GM19438 (cell line): ENCODE data around the gene SARM1.

Source experiments
- ATAC-seq: cut with Tn5 transposase; IDR thresholded peaks from one replicate; pipeline ENCODE4 v1.9.1; 2021; ENCODE audit warnings: low read depth; ENCODE audit not compliant: unreplicated experiment

Gene SARM1

DNA sequence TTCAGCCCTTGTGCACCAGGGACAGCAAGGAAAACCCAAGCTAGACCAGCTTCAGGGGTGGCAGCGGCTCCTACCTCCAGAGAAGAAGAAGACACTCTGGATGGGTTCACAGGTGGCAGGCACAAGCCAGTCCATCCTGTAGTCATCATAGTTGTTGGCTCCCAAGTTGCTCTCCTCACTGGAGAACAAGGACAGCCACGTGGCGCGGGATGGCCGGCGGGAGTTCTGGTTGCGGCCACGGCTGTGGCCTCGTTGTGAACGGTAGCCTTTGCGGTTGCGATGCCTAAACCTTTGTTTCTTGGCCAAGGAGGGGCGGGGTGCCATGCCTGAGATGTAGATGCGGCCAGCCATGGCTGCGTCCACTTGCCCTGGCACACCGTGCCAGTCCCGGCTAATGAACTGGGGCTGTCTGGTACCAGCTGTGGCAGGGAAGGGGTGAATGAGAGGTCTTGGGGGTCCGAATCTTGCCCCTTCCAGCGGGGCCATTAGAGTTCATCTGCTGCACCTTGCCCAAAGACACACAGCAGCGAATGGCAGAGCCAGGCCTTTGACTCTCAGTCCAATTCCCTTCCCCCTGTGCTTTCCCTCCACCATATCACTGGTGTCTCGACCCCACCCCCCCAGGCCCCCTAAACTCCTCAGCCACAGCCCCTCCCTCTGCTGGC lies 3.7 kb upstream of the SARM1 start:
- no peak for ATAC-seq

DNA sequence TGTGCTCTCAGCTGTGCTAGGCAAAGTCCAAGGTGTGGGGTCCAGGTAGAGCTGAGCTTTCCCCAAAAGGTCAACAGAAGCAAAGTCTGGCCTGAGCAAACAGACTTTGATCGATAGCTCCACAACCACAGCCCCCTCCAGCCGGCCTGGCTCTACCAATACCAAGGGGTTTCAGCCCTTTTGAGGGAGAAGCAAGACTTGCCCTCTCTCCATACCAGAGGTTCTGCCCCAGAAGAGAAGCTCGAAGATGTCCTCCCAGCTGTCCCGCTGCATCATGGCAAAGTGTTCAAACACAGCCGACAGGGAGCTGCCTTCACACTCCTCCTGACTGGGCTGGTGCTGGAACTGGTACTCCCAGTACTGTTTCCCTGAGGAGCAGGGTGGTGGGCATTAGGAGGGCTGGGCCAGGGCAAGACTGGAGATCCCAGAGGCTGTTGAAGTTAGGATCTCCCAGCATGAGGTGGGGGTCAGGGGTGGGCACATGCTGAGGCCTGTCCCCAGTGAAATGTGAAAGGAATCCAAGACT lies 3.1 kb upstream of the SARM1 start:
- ATAC-seq = no peak

DNA sequence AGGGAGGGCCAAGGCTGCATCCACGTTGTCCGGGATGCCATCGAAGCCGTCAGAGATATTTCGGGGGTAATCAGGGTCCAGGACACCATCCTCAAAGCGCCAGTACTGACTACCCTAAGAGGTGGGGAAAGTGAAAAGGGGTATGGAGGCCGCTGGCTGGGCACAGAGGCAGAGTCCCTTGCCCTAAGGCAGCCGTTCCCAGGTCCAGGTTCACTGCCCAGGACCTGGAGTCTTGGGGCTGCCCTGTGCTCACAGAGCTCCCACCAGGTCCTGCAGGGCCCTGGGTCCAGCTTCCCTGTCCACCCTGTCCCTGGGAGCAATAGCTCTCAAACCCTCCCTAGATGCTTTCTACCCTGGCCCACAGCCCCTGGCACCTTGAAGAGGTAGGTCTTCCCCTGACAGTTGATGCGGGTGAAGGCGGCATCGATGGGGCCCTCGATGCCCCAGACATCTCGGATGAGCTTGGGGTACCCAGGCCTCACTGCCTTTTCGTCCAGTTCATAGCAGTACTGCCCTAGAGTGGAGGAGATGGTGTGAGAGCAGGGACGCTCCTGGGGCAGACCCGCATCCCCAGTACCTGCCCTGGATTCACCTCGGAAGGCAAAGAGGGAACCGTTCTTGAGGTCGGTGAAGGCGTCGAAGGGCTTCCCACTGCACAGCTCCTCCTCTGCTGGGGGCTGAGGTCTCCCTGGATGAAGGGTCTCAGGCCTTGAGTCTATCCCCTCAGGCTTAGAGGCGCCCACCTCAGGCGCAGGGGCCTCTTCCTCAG lies 2.4 kb upstream of the SARM1 start:
- ATAC-seq = no peak

DNA sequence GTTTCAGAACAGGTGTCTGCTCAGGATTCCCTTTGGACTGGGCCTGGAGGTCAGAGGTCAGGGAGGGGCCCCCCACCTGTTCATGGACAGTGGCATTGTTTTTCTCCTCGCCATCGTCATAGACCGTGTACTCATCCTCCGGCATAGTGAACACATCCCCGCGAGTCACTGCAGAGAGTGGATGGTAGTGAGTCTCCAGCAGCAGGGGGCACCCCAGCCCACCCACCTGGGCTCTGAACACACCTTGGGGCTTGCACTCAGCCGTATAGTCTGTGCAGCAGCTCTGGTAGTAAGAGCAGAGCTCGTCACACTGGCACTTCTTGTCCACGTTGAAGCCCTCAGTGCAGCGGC lies 1.8 kb upstream of the SARM1 start:
- no peak for ATAC-seq

DNA sequence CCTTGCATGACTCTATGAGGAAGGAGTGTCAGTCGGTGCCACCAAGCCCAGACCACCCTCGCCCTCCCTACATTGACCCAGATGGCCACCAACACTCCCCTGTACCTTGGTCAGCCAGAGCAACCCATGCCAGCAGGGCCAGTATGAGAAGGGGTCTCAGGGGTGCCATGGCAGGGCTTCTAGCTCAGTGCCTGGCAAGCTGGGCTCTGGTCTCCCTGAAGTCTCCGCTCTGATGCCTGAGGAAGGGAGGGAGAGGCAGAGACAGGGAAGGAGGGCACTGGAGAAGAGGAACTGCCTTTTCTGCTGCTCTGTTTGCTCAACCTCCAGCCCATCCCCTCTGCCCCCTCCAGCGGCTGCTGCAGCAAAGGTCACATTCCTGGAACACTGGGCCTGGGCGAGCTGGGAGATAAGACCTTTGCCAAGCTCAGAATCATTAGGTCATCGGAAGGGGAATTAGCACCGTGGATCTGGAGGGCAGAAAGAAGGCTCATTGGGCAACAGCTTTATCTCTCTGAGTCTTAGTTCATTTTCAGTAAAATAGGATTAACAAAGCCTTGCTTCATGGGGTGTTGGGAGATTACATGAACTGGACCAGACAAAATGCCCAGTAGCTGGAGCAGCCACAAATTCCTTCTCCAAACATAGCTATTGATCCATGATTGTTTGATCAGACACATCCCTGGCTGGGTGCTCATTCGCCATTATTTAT lies 1.3 kb upstream of the SARM1 start, which contains the start of gene VTN:
Gene VTN, minus strand, starts transcription at position 273 of the 709 bp plus-strand sequence. Its CDS starts 104 bp downstream, at position 169.
- ATAC-seq = no peak

DNA sequence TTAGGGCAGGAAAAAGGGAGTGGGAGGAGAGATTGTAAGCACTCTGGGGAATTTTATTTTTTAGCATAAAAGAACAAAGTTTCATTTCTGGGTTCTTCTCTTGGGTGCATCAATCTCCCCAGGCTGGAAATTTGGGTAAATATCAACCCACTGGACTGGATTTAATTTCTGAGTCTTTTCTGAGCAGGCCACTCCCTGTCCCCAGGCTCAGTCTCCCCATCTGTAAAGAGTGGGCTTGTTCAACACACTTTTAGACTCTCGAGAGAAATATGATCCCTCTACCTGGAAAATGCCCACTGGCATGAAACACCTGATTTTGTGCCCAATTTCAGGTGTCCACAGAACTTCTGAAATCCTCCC lies 770 bp upstream of the SARM1 start:
- no peak for ATAC-seq

DNA sequence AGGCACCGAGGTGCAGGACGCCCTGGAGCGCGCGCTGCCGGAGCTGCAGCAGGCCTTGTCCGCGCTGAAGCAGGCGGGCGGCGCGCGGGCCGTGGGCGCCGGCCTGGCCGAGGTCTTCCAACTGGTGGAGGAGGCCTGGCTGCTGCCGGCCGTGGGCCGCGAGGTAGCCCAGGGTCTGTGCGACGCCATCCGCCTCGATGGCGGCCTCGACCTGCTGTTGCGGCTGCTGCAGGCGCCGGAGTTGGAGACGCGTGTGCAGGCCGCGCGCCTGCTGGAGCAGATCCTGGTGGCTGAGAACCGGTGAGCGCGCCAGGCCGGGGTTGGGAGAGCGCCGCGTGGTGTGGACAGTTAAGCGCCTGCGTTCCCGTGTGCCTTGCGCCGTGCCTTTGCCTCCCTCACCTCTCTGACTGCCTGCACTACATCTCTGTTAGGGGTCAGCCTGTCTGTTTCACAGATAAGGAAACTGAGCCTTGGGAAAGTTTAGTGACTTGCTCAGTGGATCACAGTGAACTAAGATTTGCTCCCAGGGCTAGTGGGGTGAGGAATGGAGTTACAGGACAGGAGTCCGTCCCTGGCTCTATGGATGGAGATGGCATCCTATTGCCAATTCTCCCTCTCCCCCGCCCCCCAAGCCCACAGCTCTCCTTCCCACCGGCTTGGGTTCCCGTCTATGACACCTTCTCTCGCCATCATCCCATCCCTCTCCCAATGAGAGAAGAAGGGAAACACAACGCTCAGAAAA lies 880 bp downstream of the SARM1 start:
- ATAC-seq = peak; percentile 23

DNA sequence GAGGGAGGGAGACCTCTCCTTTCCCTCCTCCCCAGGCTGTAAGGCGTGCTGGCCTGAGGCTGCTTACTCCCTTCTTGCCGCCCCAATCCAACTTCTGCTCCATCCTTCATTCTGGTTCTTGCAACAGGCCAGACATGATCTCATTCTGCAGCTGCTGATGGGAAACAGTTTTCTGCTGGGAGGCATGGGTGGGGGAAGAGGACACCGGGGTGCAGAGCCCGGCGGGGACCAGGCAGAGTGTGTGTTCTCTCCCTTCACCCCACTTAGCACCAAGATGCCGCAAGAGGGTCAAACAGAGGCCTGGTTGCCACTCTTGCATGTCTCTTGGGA lies 1.4 kb downstream of the SARM1 start:
- ATAC-seq = no peak

DNA sequence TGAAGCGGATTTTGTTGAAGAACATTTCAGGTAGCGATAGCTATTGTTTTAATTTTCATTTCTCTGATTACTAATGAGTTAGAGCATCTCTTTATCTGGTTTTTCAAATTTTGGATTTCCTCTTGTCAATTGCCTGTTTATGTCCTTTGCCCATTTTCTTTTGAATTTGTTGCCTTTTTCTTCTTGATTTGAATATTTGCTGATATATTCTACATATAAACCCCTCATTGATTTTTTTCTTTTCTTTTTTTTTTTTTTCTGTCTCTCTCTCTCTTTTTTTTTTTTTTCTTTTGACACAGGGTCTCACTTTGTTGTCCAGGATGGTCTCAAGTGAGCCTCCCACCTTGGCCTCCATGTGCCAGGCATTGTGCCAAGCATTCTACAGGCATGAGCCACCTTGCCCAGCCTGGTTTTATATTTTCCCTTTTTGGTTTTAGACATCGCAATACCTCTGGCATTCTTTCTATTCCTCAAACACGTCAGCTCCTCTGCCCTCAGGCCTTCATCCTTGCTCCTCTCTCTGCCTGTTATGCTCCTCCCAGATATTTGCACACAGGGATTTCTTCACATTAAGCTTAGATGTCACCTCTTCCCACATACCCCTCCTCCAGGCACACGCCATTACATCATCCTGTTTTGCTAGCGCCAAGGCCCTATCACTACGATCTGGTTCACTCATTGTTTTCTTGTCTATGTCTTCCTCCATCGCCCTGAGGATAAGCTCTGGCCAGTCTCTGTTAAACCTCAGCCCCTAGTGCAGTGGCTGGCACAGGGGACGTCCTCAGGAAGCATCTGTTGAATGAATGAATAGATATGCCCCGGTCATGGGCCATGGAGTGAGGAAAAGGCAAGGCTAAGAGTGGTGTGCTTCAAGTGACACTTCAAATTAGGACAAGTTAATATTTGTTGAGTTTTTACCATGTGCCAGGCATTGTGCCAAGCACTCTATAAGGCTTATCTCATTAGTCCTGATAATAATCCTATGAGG lies 8.6 kb downstream of the SARM1 start:
- ATAC-seq = no peak

DNA sequence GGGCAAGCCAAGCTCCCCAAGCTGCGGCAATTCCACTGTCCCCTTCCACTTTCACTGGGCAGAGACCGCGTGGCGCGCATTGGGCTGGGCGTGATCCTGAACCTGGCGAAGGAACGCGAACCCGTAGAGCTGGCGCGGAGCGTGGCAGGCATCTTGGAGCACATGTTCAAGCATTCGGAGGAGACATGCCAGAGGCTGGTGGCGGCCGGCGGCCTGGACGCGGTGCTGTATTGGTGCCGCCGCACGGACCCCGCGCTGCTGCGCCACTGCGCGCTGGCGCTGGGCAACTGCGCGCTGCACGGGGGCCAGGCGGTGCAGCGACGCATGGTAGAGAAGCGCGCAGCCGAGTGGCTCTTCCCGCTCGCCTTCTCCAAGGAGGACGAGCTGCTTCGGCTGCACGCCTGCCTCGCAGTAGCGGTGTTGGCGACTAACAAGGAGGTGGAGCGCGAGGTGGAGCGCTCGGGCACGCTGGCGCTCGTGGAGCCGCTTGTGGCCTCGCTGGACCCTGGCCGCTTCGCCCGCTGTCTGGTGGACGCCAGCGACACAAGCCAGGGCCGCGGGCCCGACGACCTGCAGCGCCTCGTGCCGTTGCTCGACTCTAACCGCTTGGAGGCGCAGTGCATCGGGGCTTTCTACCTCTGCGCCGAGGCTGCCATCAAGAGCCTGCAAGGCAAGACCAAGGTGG lies 9.8 kb downstream of the SARM1 start:
- ATAC-seq = no peak

DNA sequence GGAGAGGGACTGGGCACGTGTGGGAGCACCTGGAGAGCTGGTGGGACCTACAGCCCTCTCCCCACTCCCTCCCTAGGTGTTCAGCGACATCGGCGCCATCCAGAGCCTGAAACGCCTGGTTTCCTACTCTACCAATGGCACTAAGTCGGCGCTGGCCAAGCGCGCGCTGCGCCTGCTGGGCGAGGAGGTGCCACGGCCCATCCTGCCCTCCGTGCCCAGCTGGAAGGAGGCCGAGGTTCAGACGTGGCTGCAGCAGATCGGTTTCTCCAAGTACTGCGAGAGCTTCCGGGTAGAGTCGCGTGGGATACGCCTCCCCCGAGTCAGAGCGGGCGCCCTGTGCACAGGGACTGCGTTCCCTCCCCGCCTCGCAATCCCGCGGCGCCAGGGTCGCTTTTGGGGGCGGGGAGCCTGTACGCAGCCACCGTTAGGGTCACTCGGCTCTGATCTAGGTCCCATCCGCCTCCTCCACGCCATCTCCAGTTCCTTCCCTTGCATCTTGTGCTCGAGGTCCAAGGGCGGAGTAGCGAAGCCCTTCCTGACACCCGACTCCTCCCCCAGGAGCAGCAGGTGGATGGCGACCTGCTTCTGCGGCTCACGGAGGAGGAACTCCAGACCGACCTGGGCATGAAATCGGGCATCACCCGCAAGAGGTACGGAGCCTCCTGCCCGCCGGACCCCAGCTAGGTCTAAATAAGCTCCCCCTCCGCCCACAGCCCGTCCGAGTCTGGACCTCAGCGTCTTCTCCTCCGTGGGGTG lies 13.0 kb downstream of the SARM1 start:
- ATAC-seq = no peak

DNA sequence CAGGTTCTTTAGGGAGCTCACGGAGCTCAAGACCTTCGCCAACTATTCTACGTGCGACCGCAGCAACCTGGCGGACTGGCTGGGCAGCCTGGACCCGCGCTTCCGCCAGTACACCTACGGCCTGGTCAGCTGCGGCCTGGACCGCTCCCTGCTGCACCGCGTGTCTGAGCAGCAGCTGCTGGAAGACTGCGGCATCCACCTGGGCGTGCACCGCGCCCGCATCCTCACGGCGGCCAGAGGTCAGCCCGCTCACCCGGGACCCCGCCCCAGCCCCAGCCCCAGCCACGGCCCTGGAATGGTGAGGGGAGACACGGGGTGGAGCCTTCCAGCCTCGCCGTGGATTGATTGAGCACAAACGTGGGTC lies 13.5 kb downstream of the SARM1 start:
- ATAC-seq = no peak

DNA sequence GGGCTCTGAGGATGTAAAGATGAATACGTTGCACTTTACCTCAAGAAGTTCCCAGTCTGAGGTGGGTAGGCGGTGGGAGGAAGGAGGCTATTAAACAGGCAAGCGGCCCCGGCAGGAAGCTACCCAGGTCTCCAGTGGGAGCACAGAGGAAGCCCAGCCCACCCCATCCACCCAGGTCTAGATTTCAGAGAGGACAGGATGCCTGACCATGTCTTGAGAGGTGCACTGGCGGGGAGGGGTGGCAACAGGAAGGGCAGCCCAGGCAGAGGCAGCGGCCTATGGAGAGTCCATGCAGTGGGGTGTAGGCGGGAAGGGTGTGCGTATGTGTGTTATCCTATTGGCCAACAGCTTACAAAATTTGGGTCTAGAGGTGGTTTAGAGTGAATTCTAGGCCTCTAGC lies 13.9 kb downstream of the SARM1 start:
- no peak for ATAC-seq

DNA sequence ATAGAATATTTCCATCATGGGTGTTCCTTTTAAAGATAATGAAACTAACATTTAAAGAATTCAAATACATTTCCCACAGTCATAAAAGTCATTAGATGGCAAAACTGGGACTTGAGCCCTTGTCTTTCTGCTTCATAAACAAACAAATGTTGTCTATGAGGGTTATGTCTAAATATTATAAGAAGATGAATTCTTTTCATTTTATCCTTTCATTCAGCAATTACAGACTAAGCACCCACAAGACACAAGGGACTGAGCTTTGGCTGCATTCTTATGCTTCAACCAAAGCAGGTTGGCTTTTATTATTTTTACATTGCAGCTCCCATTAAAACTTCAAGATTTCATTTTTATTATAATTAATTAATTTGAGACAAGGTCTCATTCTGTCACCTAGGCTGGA lies 14.9 kb downstream of the SARM1 start:
- ATAC-seq = no peak

DNA sequence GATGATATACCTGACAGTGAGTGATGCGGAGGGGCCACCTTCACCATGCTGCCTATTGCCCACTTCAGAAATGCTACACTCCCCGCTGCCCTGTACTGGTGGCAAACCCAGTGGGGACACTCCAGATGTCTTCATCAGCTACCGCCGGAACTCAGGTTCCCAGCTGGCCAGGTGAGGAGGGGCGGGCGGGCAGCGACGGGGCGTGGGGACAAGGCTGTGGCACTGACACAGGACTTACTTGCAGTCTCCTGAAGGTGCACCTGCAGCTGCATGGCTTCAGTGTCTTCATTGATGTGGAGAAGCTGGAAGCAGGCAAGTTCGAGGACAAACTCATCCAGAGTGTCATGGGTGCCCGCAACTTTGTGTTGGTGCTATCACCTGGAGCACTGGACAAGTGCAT lies 16.6 kb downstream of the SARM1 start:
- ATAC-seq = no peak

DNA sequence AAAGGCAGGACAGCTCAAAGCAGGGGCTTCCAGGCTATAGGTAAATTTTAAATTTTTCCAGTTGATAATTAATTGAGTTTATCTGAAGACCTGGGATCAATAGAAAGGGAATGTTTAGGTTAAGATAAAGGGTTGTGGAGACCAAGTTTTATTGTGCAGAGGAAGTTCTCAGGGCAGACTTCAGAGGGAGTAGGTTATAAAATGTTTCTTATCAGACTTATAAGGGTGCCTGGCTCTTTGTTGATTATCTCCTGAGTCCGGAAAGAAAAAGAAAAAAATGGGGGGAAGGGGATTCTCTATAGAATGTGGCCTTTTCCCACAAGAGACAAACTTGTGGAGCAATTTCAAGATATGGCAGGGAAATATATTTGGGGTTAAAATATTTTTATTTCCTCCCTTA lies 18.6 kb downstream of the SARM1 start:
- no peak for ATAC-seq

DNA sequence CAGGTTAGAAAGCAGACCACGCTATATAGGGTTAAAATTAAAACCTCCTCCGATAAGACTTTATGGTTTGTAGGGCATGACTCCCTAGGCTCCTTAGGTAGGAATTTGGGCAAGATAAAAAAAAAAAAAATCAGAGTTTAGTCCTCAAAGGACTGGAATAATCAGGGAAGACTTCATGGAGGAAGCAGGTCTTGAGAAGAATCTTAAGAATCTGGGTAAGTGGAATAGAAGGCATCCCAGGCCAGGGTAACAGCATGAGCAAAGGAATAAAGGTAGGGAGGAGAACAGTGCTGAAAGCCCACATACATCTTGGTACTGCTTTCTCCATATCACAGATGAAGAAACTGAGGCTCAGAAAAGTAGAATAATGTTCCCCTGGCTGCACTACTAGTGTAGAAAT lies 19.1 kb downstream of the SARM1 start:
- no peak for ATAC-seq

DNA sequence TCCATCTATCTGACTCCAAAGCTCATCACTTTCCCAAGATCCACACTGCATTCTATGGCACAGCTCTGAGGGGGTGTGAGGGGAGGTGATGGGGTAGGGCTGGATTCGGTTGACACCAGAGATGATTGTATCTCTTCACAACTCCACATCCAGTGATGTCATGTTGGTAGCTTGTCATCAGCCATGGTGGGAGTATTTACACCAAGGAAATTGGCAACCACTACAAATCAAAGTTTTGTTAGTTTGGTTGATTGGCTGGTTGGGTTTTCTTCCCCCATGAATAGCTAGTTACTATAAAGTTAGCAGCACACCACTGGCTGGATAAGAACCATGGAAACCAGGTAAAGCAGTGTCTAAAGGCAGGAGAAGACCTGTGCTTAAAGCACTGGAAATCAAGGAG lies 19.5 kb downstream of the SARM1 start:
- no peak for ATAC-seq

DNA sequence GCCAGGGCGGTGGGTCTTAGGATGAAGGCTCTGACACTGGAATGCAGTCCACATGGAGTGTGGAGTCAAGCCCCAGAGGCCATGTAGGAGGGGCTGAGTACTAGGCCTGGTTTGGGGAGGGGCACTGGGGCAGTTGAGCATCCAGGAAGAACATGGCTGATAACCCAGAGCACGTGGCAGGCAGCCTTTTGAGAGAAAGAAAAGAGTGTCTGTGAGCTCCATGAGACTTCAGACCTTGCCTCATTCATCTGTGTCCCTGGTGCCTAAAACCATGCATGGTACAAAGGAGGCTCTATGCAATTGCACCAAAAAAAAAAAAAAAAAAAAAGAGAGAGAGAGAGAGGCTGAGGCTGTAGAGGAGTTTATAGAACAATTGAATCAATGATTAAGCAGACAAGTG lies 19.9 kb downstream of the SARM1 start:
- no peak for ATAC-seq
